GM12892 (cell line): ENCODE data around the gene BSND.
"Not testable (repeated sequence)": the region's sequence is repeated elsewhere in the genome, so short reads cannot be mapped to it uniquely, and the experiment has no call there.

Source experiments
- DNase-seq: peaks from one replicate; pipeline ENCODE4 v3.0.0; 2011; ENCODE audit not compliant: insufficient read length
- FAIRE-seq: peaks from 2 replicates; lab custom pipeline; 2011; peaks lifted over from hg19 to GRCh38; lab: Jason Lieb, UNC
- POLR2A ChIP-seq: IDR thresholded peaks from 2 replicates; pipeline ENCODE4 v1.6.1; 2011; ENCODE audit warnings: low read depth, low read length, control low read depth
- POLR2AphosphoS5 ChIP-seq: IDR thresholded peaks from 2 replicates; pipeline ENCODE4 v1.6.1; 2011; ENCODE audit warnings: low read depth, low read length, control low read depth
- TAF1 ChIP-seq: IDR thresholded peaks from 2 replicates; pipeline ENCODE4 v1.6.1; 2011; ENCODE audit warnings: low read depth, mild to moderate bottlenecking, control low read depth, low read length, borderline replicate concordance

The BSND gene

DNA sequence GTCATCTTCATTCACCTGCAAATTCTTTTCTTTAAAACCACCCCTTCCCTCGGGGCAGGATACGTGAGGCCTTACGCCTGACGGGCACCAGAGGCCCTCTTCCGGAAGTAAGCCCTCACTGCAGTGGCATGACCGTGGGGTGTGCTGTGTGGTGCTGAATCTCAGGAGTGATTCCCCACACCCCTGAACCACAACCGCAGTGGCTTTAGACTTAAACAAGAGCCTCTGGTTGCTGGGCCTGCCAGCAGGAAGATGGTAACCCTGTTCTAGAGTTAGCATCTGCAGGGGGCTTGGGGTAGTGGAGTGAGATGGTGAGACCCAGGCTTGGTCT lies 12.1 kb downstream of the BSND start:
- FAIRE-seq (no peak), DNase-seq (no peak)
- TF ChIP-seq TAF1 (no peak), POLR2AphosphoS5 (no peak), POLR2A (no peak)

DNA sequence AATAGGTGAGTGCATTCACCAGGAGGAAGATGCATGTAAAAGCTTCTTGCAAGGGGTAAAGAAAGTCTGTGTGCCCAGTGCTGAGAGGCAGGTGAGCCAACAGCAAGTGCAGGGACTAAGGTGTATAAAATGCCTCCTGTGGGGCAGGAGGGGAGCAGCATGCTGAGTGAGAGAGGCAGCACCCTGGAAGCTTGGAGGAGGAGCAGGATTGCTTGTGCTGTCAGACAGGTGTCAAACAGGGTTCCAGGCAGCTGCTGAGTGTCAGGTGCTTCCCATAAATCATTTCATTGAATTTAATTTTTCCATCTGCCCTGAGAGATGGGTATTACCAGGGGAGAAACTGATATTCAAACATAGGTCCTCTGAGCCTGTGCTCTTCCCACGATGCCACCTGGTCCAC lies 13.9 kb downstream of the BSND start:
- FAIRE-seq (no peak), DNase-seq (no peak)
- no peak for TF ChIP-seq POLR2A
- TF ChIP-seq POLR2AphosphoS5 = no peak
- no peak for TF ChIP-seq TAF1

DNA sequence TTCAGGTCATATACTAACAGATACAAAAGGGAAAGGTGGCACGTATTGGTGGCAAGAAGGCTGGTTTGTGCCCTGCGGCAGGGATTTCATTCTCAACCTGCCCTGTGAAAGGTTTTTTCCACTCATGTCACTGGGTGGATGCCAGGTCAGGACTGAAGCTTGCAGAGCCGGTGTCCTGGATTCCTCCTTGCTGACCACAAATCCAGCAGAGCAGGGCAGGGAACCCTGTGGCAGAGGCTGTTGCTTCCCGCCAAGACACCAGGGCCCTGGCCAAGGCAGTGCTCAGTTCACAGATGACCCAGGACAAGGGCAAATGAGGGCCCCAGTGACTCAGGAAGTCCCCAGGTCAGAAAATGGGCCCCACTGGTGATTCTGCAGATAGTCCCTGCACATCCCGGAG lies 16.4 kb downstream of the BSND start:
- DNase-seq = no peak
- no peak for FAIRE-seq
- no peak for TF ChIP-seq TAF1
- no peak for TF ChIP-seq POLR2A

DNA sequence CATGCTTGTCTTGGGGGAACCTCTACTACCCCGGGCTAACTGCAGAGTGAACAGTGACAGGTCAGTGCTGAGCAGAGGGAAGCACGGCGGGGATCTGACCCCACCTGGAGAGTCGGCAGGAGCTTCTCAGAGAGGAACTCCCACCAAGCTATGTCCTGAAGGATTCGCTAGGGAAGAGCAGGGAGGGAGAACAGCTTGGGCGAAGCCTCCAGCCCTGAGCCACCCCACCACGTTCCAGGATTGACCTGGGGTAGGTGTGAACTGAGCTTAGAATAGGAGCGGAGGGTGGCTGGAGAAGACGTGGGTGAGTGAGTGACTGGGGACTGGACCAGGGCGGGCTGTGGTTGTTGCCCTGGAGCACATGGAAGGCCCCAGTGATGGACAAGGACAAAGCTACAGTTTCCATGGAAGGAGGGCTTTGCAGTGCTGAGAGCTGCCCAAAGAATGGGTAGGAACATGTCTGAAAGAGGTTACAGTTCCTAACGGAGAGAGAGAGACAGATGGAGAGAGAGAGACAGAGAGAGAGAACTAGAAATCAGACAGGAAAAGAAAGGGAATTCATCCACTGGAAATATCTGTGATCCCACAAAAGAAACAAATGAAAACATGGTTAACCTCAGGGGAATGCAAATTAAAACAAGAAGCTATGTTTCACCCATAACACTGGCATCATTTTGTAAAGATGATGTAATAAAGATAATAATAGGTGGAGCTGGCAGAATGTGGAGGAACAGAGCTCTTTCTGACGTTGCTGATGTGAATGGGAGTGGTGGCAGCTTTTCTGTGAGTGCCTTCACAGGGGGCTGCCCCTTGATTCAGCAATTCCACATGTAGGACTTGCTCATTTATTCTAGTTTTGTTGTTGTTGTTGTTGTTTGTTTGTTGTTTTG lies 17.2 kb downstream of the BSND start:
- no peak for DNase-seq

DNA sequence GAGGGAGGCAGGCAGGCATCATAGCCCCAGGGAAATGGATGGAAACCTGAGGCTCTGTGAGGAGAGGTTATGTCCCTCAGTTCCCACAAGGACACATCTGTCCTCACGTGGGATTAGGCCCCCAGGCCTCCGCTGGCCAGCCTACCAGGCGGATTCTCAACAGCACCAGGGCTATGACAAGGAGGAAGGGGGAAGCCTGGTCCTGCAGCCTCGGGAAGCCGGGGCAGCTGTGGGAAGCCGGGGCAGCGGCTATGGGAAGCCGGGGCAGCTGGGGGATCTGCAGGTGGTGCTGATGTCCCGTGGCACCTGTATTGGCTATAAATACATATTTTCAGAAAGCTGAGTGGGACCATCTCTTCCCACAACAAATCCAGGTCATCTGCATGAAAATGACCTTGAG lies 19.7 kb downstream of the BSND start:
- DNase-seq (no peak), FAIRE-seq (no peak)
- TF ChIP-seq POLR2A = no peak
- no peak for TF ChIP-seq POLR2AphosphoS5

More for the DNA sequence above, 17.2 kb downstream of the BSND start:
- no peak for FAIRE-seq
- TF ChIP-seq POLR2A (no peak), POLR2AphosphoS5 (no peak), TAF1 (no peak)

DNA sequence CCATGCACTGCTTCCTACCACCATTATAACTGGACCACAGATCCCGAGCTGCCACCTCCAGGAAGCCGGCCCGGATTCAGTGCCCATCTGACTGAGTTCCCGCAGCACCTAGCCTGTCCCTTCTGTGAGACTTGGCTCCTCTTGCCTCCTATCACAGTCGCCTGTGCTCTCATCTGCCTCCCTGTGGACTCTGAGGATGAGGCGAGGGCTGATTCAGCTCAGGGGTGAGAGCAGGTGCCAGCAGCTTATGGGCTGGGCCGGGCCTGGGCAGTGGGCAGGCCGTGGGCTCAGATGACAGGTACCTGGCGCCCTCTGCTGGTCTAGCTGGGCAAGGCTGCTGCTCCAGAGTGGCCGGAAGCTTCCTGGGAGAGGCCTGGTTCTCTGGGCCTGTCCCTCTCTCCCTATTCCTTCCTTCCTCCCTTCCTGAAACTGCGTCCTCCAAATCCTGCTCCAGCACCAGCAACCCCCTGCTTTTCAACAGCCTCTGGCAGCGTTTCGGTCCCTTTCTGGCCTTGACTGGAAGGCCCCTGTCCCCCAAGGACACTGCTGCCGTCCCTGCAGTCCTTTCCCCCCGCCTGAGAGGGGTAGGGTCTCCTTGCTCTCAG lies 23.3 kb downstream of the BSND start:
- FAIRE-seq (peak; percentile 87), DNase-seq (peak; percentile 78)
- TF ChIP-seq POLR2AphosphoS5 (no peak), TAF1 (no peak), POLR2A (no peak)

DNA sequence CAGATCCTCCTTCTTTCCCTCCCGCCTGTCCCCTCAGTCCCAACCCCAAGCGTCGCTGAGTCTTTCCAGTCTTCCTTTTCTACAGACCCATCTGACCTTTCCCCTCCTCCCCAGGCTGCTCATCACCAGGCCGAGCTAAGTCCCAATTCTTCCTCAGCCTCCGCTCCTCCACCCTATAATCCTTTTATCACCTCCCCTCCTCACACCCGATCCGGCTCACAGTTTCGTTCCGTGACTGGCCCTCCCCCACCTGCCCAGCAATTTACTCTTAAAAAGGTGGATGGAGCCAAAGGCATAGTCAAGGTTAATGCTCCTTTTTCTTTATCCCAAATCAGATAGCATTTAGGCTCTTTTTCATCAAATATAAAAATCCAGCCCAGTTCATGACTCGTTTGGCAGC lies 25.4 kb downstream of the BSND start:
- not testable (repeated sequence) for DNase-seq, FAIRE-seq

DNA sequence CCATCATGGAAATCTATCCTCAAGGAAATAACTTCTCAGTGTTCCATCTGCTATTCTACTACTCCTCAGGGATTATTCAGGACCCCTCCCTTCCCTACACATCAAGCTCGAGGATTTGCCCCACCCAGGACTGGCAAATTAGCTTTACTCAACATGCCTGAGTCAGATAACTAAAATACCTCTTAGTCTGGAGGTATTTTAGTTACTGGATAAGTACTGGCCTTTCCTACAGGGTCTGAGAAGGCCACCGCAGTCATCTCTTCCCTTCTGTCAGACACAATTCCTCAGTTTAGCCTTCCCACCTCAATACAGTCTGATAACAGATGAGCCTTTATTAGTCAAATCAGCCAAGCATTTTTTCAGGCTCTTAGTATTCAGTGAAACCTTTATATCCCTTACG lies 27.9 kb downstream of the BSND start:
- not testable (repeated sequence) for DNase-seq, FAIRE-seq

DNA sequence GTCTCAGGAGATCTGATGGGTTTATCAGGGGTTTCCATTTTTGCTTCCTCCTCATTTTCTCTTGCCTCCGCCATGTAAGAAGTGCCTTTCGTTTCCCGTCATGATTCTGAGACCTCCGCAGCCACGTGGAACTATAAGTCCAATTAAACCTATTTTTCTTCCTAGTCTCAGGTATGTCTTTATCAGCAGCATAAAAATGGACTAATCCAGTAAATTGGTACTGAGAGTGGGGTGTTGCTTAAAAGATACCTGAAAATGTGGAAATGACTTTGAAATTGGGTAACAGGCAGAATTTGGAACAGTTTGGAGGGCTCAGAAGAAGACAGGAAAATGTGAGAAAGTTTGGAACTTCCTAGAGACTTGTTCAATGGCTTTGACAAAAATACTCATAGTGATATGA lies 32.4 kb downstream of the BSND start:
- DNase-seq, FAIRE-seq: not testable (repeated sequence)

DNA sequence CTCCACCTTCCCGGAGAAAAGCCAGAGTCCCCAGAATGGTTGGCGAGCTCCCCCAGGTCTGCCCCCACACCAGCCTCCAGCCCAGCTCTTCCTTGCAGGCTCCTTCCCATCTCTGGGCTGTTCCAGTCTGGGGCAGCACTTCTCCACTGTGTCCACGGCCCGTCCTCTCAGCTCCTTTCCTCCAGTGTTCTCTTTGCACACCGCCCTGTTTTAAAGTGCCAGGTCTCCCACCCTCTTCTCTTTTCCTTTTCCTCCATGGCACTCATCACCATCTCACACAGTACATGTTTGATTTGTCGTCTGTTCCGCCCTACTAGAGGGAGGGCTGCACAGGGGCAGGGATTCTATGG lies 34.5 kb downstream of the BSND start:
- FAIRE-seq (no peak), DNase-seq (no peak)
- no peak for TF ChIP-seq TAF1
- TF ChIP-seq POLR2A = no peak
- no peak for TF ChIP-seq POLR2AphosphoS5

DNA sequence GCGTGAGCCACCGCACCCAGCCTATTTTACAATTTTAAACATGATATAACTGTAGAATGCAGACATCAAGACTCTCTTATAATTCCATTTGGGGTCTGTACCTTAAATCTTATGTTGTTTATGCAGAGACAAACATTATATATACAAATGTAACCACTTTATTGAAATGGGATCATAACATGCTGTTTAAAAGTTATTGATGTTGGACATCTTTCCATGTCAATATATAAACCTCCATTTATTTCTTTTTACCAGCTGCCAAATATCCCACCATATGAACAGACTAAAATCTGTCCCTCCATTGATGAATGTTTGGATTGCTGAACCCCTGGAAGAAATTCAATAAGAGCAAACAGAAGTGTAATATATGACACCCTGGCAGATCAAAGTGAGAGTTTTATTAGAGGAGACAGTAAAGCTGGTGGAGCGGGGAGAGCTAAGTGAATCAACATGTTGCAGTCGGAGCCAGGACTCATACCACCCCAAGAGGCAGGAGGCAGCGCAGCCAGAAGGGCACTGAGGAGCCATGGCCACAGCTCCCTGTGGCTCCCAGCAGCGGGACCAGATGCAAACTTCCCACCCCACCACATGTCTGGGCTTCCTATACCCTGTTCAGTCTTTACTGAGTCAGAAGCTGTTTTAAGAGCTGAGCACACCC lies 35.9 kb downstream of the BSND start:
- TF ChIP-seq POLR2AphosphoS5 (no peak), POLR2A (no peak), TAF1 (no peak)
- FAIRE-seq (no peak), DNase-seq (no peak)

DNA sequence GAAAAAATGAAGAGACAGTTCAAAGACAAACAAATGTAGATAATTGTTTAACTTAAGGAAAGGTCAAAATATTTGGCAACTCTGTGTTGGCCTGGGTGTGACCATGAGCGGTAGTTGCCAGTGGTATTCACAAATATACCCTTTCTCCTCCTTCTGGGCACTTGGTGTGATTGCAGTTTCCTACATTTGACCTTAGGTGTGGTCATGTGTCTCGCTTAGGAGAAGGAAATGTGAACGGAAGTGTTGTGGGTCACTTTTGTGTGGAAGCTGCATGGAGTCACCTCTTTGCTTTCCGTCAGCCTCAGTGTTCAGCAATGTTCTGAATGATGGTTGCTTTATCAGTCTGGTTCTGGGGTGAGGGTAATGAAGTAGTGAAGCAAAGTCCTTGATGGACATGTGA lies 37.2 kb downstream of the BSND start:
- FAIRE-seq = no peak
- TF ChIP-seq POLR2A (no peak), TAF1 (no peak)
- DNase-seq = no peak
